NCI-H69 (cell line): ENCODE measurements around the gene C1QTNF12.
A peak's percentile ranks its signal among the peaks of the same experiment; 100 is the strongest.

ENCODE experiments used
- DNase-seq: peaks from one replicate; lab custom pipeline; 2025; lab: John Stamatoyannopoulos, UW

Gene C1QTNF12

DNA sequence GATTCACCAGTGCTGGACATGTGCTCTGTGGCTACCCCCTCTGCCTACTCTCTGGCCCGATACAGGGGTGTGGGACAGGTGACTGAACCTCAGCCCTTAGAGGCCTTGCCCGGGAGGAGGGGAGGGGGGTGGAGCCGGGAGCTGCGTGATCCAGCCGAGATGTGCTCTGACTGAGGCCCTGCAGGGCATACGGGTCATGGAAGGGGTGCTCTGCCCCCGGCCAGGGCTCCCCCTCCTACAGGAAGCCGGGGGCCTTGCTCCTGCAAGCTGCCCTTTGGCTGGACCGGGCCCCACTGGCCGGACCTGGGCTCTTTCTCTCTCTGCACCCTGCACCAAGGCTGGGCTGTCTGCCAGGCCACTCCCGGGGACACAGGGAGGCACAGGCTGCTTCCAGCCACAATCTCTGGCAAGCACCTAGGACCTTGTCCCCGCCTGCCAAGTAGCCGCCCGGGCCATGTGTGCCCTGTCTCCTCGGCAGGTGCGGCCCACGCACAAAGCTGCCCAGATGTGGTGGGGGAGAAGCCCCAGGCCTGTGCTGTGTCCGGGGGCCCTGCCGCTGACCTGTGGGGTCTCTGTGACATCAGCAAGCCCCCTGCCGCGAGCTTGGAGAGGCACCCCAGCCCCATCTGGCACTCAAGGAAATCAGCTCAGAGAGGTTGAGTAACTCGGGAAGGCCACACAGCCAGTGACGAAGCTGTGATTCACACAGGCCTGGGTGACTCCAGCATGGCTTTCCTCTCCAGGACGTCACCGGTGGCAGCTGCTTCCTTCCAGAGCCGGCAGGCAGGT lies 35.2 kb upstream of the C1QTNF12 start:
- no peak for DNase-seq

DNA sequence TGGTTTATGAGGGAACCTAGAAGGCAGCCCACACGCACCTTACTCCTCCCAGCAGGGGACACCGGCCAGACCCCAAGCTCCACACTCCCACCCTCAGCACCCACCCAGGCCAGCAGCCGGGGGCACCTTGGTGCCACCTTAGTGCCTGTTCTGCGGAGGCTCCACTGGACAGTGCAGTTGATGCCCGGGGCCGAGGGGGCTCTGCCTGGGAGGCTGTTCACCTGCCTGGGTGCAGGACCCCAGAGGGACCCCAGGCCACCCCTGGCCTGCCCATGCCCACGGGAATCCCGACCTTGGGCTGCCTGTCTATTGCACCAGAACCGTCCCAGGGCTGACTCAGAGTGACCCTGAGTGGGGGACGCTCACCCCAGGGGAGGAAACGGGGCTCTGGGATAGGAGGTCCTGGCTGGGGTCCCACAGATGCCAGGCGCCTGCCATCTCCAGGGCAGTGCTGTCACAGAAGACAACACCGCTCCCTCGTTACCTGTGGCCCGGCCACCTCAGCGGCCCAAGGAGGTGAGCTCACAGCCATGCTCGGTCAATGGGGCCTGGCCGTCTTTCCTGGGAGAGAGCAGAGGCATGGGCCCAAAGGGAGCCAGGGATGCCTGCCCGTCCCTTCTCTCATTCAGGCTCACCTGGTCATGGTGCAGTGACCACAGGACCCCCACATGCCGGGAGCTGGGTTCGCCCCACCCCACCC lies 34.4 kb upstream of the C1QTNF12 start:
- DNase-seq: no peak

DNA sequence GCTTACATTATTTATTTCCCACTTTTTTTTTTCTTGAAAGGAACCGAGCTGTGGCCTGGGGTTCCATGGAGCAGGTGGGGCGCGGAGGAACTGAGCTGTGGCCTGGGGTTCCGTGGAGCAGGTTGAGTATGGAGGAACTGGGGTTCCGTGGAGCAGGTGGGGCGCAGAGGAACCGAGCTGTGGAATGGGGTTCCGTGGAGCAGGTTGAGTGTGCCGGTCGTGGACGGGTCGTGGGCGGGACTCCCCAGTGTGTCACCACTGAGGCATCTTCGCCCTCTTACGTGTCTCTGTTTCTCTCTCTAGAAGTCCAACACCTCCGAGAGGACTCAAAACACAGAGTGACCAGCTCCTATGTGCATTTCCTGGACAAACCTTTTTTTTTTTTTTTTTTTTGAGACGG lies 32.5 kb upstream of the C1QTNF12 start:
- no peak for DNase-seq

DNA sequence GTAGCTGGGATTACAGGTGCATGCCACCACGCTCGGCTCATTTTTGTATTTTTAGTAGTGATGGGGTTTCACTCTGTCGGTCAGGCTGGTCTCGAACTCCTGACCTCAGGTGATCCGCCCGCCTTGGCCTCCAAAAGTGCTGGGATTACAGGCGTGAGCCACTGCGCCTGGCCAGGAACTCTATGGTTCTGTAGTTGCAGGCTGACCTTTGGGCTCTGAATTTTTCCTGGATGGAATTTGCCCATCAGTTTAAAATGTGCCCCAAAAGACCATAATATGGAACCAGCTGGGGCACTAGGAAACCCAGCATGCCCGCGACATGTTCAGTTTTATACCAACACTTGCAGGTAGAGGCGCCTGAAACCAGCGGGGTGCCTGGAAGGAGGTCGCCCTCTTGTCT lies 32.1 kb upstream of the C1QTNF12 start:
- DNase-seq: no peak

DNA sequence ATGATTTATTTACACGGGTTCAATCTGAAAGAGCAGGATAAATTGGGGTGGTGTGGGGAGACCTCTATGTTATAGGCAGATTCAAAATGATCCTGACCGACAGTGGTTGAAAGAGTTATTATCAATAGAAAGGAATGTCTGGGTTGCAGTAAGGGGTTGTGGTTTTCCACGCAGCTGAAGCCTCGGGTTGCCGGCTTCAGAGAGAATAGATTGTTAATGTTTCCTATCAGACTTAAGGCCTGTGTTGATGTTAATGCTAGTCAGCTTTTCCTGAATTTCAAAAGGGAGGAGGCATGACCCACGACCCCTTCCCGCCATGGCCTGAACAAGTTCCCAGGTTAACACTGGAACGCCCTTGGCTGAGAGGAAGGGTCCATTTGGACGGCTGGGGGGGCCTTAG lies 29.3 kb upstream of the C1QTNF12 start:
- DNase-seq: no peak

DNA sequence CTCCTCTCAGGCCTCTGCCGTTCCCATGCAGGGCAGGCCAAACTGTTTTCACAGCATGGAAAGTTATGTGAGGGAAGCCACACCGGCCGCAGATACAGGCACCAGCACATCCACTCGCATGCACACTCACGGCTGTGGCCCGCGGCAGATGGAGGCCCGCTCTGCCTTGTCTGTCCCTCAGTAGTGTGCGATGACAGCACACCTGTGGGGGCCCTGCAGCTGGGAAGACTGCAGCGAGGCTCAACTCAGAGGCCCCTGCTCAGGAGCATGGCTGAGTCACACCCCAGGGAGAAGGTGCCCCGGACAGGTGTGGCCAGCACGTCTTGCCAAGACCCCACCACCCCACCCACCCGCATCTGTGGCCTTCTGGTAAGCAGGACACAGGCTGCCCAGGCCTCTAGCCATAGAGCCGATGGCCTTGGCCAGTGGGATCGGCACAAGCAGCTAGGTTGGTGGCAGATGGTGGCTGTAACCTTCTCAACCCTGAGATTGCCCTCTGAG lies 28.5 kb upstream of the C1QTNF12 start:
- no peak for DNase-seq

DNA sequence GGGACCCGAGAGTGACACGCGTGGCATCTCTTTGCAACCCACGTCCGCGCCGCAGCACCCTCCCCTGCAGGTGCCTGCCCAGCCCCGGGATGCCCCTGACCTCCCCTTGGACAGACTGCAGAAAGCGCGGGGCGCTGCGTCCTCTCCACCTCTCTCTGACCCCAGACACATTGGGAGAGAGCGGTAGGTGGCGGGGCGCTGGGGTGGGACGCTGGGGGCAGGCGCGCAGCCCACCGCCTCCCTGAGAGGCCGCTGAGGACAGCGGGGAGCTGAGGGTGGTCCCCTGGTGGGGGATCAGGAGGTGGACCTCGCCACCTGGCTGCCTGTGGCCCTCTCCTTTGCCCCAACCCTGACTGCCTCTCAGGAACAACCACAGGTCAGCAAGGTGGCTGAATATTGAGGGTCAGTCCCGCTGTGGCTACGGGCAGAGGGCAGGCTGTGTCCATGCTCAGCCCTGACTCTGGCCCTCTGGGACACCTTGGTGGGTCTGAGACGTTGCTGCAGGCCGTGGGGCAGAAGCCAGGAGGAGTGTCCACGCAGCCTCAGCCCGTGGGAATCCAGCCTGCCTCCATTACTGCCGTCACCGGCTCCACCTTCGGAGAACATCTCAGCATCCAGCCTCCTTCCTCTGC lies 27.9 kb upstream of the C1QTNF12 start:
- no peak for DNase-seq

DNA sequence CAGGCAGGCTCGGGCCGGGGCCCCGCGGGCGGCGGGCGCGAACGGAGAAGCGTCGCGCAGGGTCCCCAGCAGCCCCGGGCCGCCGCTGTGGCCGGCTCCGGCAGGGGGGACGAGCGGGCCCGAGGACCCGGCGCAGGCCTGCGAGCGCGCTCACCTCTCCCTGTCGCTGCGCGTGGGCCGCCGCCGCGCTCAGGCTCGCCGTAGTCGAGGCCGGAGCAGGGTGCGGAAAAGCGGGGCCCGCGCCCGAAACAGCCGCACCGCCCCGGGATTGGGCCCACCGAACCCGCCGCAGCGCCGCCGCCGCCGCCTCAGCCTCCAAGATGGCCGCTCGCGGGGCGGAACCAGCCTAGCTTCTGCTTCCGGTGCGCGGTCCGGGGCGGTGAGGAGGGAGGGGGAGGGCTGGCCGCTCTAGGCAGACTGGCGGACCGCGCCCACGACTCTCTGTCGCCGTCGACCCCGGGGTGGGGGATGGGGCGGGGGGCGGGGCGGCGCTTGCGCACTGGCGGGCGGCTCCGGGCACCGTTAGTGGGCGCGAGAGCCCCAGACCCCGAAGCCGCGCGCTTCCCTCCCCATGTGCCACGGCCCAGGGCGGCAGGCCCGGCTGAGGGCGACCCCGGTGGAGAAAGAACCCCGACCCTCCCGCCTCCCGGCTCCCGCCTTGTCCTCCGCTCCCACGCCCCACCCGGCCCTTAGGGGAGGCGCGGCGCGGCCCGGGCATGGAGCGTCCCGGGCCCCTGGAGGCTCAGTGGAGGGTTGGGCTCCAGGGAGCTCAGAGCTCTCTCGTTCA lies 27.2 kb upstream of the C1QTNF12 start, which contains the start of gene UBE2J2:
TSS of gene UBE2J2 (minus strand) at position 343 of the 787 bp plus-strand sequence. CDS start 5,862 bp downstream, outside the sequence.
- peak; percentile 89 for DNase-seq

DNA sequence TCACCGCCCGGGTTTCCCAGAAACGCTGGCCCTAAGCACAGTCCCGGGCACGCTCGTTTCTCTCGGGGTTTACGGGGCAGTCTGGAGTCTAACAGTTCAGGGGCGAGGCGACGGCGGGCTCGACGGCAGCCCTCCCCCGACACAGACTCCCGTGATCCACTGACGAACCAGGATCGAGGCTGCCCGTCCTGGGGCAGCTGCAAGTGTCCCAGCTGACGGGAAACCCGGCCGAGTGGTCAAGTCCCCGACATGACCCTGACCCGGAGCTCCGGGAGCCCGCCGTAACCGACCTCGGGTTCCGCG lies 26.6 kb upstream of the C1QTNF12 start:
- no peak for DNase-seq

DNA sequence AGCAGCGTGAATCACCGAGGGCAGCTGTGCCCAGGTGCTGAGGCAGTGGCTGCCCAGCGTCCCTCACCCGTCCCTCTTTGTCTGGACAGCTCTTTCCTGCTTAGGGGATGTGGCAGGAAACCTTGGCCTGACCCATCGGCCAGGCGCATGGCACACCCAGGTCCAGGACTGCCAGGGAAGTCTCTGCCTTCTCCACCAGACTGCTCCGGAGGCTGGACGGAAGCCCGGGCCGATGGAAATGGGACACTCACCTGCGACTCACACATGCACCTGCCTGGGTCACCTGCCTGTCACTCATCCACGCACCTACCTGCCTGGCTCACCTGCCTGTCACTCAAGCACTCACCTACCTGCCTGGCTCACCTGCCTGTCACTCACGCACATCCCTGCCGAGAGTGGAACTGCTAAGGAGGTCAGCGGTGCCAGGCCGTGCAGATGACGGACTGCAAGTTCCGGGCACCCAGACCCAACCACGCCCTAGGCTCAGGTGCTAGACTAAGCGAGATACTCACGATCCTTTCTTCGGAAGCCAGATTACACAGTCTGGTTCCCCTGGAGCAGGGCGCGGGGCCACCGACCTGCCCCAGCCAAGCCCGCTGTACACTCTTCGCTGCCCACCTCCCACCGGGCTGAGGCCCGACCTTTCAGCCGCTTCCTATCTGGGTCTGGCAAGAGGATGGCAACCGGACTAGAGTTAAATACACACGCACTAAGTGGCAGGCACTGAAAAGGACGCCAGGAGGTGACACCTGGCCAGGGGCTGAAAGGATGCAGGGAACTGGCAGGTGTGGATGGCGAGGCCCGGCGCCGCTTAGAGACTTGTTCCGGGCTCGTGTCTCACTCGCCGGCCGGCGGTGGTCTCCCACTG lies 26.1 kb upstream of the C1QTNF12 start:
- peak; percentile 10 for DNase-seq

DNA sequence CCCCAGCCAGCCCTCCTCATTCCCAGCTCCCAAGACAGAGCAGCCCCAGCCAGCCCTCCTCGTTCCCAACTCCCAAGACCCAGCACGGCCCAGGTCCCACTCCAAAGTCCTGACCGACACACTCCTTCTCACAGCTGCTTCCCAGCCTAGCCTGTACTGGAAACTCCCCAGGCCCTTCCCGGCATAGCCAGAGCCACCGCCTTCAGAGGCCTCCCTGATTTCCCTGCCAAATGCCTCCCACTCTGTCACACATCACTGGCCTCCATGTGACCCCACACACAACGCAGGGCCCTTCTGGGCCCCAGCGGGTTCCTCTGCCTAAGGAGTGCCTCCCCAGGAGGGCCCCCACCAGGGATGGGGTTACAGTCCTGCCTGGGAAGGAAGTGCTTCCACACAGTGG lies 24.3 kb upstream of the C1QTNF12 start:
- no peak for DNase-seq

DNA sequence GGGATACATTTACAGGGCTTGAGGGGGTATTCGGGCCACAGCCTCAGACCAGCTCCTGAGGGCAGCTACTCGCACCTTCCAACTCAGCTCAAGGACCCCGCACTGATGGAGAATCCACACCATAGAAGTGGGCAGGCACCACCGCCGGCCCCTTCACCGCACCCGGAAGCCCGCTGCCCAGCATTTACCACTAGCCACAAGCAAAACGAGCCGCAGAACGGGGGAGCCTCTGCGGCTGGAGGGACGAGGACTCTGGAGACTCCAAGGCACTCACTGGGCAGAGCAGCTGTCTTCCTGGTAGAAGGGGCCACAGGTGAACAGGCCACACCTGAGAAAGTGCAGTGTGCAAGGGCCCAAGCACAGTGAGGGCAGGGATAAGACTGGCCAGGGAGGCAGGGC lies 21.8 kb upstream of the C1QTNF12 start:
- no peak for DNase-seq

DNA sequence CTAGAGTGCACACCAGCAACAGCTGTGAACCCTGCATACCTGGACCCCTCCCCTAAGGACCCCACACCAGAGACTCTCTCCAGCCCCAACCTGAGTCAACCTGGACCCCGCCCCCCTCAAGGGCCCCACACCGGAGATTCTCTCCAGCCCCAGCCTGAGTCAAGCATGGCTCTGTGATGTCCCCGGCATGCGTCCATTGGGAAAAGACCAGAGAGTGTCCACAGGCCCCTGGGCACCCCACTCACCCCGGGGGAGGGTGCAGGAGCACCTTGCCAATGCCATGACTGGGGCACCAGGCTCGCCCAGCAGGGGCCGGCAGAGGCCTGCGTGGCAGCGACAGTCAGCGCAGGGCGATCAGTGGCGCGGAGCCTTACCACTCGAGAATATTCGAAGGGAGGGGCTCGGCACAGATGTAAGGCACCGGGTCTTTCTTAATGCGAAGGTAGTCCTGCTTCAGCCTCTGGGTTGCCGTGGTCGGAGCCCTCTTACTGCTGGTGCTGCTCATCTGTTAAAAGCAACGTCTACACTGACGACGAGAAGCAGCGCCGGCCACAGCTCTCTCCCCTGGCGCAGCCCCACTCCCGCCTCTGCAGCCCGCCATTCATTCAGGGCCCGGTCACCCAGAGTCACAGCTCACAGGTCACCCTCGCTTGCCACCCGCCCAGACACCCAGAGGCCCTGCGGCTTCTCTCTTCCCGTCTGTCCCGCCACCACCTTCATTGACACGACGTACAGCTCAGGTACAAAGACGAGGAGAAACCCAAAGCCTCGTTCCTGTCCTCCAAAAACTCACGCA lies 21.2 kb upstream of the C1QTNF12 start:
- DNase-seq: no peak

DNA sequence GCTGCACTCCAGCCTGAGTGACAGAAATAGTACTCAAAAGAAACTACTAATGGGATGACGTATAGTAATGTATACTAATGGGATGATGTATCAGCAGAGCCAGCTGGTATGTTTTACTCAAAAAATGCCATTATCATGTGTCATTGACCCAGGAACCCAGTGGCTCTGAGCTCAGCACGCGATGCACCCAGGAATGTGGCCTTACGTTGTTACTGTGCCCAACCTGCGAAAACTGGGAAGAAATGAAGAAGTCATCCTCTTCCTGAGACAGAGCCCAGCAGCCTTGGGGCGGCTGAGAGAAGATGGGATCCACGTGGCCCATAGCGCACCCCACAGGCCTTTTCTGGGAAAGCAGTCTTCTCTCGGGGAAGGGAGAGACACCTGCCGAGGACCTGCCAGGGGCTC lies 18.3 kb upstream of the C1QTNF12 start:
- peak; percentile 15 for DNase-seq

DNA sequence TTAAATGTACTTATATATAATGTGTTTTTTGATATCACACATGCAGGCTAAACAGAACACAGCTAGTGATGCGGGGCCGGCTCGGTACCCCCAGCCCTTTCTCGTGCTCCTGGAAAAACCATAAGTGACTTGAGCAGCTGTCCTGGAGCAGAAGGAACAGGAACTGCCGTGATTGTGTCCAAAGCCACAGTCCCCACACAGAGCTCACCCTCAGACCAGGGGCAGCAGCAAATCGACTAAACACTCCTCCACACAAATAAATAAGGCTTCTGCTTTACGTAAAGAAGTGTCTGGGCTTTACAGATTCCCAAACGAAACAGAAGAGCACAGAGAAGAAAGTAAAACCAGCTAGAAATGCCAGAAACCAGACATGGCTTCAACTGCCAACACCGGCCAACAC lies 17.5 kb upstream of the C1QTNF12 start:
- no peak for DNase-seq

DNA sequence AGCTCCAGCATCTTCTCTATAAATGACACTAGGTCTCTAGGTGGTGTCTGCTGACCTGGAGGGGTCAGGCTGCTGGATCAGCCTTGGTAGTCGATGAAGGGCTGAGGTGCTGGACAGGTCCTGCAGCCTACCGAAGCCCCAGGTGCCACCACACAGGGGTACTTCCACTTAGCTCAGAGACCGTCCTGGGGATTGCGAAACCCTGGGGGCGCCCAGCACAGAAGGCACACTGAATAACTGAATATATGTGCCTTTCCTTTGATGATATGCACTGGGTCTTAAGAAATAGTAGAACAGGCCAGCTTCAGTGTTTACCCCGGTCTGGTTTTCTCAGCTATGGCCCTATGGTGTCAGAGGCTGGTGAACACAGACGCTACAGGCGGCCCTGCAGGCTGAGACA lies 16.2 kb upstream of the C1QTNF12 start:
- DNase-seq: no peak

DNA sequence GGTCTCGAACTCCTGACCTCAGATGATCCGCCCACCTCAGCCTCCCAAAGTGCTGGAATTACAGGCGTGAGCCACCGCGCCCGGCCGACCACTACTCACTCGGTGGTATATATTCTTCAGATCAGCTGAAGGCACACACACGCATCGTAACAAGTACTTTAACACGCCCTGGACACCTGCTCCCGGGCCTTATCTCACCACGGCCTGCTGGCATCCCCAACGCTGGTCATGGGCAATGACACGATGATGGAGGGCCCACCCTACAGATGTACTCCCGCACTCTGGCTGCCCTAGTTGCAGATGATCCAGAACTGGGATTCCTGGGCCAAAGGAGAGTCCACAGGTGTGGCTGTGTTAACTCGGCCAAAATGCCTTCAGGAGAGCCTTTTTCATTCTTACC lies 15.5 kb upstream of the C1QTNF12 start:
- no peak for DNase-seq

DNA sequence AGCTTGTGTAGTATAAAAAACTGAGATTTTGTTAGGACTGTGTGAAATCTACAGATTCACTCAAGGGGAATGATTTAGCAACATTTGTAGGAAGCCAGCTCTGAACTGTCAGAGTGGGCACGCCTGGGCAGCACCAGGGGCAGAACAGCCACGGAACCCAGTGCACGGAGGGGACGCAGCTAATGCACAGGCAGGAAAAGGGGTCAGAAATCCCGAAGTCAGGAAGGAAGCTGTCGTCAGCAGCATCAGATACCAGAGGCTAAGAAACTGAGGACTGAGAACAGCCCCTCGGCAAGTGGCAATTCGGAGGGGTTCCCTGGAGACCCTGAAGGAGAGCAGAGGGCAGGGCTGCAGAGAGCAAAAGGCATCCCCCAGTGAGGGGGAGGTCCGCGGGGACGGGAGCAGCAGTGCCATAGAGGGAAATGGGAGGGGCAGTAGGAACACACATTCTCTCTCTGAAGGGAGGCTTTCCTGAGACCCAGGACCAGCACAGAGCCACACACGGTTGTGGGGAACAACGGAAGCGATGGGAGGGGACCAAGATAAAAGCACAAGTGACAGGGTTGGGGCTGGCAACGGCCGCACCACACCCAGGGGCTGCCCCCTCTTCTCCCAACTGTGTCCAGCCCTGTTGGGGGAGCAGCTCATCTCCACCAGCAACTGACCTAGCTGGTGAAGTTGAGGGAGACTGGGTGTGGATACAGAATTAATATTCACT lies 14.5 kb upstream of the C1QTNF12 start:
- no peak for DNase-seq

DNA sequence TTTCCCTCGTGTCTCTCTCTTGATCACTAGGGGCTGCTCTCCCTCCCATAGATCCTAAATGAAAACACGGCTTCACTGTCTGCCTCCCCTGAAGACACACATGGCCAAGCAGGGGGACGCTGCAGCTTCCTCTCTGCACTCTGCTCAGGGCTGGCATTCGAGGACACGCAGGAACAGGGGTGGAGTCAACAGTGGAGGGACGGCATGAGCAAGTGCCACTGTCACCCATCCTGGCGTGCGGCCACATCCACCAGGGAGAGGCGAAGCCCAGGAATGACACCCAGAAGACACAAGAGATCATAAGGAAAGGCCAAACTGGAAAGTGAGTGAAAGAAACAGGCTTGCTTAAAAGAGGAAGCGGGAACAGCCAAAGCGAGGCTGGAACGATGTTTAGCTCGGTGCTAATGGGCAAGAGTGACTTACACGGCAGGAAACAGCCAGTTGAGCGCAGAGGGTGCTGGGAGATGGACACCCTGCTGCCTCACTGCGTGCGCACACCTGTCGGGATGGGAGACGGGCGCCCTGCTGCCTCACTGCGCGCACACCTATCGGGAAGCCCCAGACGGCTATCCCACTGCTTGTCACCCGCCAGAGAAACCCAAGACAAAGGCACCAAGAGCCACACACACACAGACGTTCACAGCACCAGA lies 13.6 kb upstream of the C1QTNF12 start:
- DNase-seq: no peak
